ENCODE measurements around the gene HDAC4. TPM values are rescaled to one million over a fixed set of nuclear protein-coding genes. Genes with fewer than 3 reads are reported as not detected.

HDAC4 gene
- total and polyA plus RNA-seq, 2 of the 4 experiments (the other 2 are of a cell fraction), result 4.1 to 7.2 TPM

GRCh38 chr2:239118264-239118663, 282.6 kb downstream of the HDAC4 start:
- H4K91ac ChIP-seq (ENCODE audit: insufficient read depth, low read depth, low read length), result no peak overlapping the region
- dilution Hi-C loops (cut with HindIII; ENCODE audit: low sequenced_read_pairs, unreplicated experiment), result no loop called here
- in situ Hi-C loops (cut with MboI; ENCODE audit: low sequenced_read_pairs), result no loop called here
- no peak overlapping the region for H2AK9ac ChIP-seq (replicated peaks; ENCODE audit: low read depth, low read length, poor library complexity)
- intact Hi-C loops (cut with micrococcal nuclease), result no loop called here
- H2AK5ac ChIP-seq (ENCODE audit: low read depth, low read length), result no peak overlapping the region
- 94% methylated on average over 17 of the region's 26 CpGs; no CpG with 5 or more reads in 1 of the 2 experiments for WGBS, 2 experiments (ENCODE audit: extremely low coverage in 2 of 2, insufficient read length in 1 of 2)
- no peak overlapping the region for H3K9ac ChIP-seq (ENCODE audit: low read depth, low read length)
- H3K56ac ChIP-seq (ENCODE audit: extremely low read depth, insufficient read depth, low read length), result no peak overlapping the region
- H4K5ac ChIP-seq (ENCODE audit: low read depth, low read length), result no peak overlapping the region
- H2AFZ ChIP-seq (replicated peaks; ENCODE audit: low read length, poor library complexity), result no peak overlapping the region
- H3K14ac ChIP-seq (replicated peaks; ENCODE audit: low read depth, low read length), result no peak overlapping the region
- ChIA-PET POLR2A (ENCODE audit: unreplicated experiment) (no interaction called here), CTCF (no interaction called here)
- no peak overlapping the region for H3K4me3 ChIP-seq (ENCODE audit: insufficient read depth, low read depth, low read length)
- H3K27ac ChIP-seq (ENCODE audit: insufficient read depth, low read length), result no peak overlapping the region
- H3K18ac ChIP-seq (ENCODE audit: low read depth, low read length), result no peak overlapping the region
- TF ChIP-seq USF2 (IDR thresholded peaks at IDR 0.05; ENCODE audit: low read depth, low read length), result no peak
- no peak for TF ChIP-seq POLR2A (IDR thresholded peaks at IDR 0.05; ENCODE audit: low read depth, low read length)
- H2BK120ac ChIP-seq (ENCODE audit: low read depth, low read length), result no peak overlapping the region
- no peak overlapping the region for H2BK15ac ChIP-seq (ENCODE audit: low read depth, low read length)
- H3K9me1 ChIP-seq (ENCODE audit: insufficient read depth, low read length), result peaks cover 6% of the 10 kb centered on the region; the same call in 1 of the 2 replicates
- DNase-seq (no peak), ATAC-seq (ENCODE audit: low read depth) (no peak)
- H3K9me3 ChIP-seq (ENCODE audit: control insufficient read depth, insufficient read depth, low read length), result no peaks in the 10 kb centered on the region
- peaks cover 9% of the 10 kb centered on the region; the same call in 1 of the 2 replicates for H3K36me3 ChIP-seq (ENCODE audit: control insufficient read depth, insufficient read depth, low read length)
- H2BK5ac ChIP-seq (ENCODE audit: low read depth, low read length, poor library complexity, severe bottlenecking), result no peak overlapping the region
- no peaks in the 10 kb centered on the region for H3K79me1 ChIP-seq (ENCODE audit: low read depth in 1 of 2, low read length in 2 of 2)
- H4K8ac ChIP-seq (ENCODE audit: low read depth in 2 of 2, low read length in 2 of 2), result no peak overlapping the region
- H4K20me1 ChIP-seq (ENCODE audit: insufficient read depth, low read length), result no peaks in the 10 kb centered on the region
- H3K4ac ChIP-seq (ENCODE audit: low read depth, low read length), result no peak overlapping the region
- no peak overlapping the region for H3K4me2 ChIP-seq (ENCODE audit: low read depth, low read length)
- H3K4me1 ChIP-seq (ENCODE audit: control insufficient read depth, insufficient read depth, low read length), result peaks cover 4% of the 10 kb centered on the region; the same call in 1 of the 2 replicates
- no peak overlapping the region for H2BK20ac ChIP-seq (ENCODE audit: low read depth, low read length)
- no peak overlapping the region for H3K23ac ChIP-seq (ENCODE audit: low read depth, low read length)
- no peaks in the 10 kb centered on the region for H3K27me3 ChIP-seq (ENCODE audit: control insufficient read depth, insufficient read depth, low read length)
- no TSS peak for BruUV-seq (replicated peaks)

All from IMR-90 (cell line).